Measurements from ENCODE around the gene DHODH.

Gene DHODH

DNA sequence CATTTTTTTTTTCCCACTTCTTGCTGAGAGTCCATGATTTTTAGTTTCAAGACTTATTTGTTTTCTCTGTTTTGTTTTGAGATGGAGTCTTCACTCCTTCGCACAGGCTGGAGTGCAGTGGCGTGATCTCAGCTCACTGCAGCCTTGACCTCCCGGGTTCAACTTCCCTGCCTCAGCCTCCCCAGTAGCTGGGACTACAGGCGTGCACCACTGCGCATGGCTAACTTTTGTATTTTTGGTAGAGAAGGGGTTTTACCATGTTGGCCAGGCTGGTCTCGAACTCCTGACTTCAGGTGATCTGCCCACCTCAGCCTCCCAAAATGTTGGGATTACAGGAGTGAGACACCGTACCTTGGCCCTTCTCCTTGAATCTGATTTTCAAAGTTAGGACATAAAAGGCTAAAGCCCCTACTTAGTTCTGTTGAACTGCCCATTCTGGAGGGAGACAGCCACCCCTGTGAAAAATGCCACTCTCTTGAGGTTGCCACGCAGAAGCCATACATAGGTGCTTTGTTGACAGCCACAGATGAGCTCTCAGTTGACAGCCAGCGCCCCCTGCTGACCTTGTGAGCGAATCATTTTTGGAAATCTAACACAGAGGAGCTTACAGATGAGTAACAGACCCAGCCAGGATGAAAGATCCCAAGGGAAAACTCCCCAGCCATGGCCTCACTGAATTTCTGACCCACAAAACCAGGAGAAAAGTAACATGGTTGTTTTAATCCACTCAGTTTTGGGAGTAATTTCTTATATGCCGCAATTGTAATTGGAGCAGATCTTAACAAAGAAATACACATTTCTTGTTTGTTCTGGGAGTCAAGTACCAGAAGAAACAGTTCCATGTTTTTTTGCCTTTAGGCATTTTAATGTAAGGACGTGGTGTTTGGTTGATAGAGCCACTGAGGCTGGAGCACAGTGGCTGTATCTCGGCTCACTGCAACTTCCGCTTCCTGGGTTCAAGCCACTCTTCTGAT, 47.2 kb upstream of the DHODH start (continued):
- TF ChIP-seq ZSCAN30 (tag by site-specific recombination; IDR thresholded peaks at IDR 0.05) (0 out of 2 replicates have a peak, but pooled peaks have one; percentile 47), ZNF433 (tag by site-specific recombination; IDR thresholded peaks at IDR 0.05; ENCODE audit: low read depth) (no peak), ZNF521 (tag by site-specific recombination; IDR thresholded peaks at IDR 0.05) (no peak), OVOL3 (tag by site-specific recombination; IDR thresholded peaks at IDR 0.05) (no peak), ZNF112 (tag by site-specific recombination; IDR thresholded peaks at IDR 0.05) (no peak), GLI2 (tag by site-specific recombination; IDR thresholded peaks at IDR 0.05; ENCODE audit: borderline replicate concordance, low read depth) (no peak), ZNF660 (tag by site-specific recombination; IDR thresholded peaks at IDR 0.05) (peak; percentile 76), ZNF654 (tag by site-specific recombination; IDR thresholded peaks at IDR 0.05; ENCODE audit: low read depth) (peak; percentile 97), ZNF394 (tag by site-specific recombination; IDR thresholded peaks at IDR 0.05; ENCODE audit: borderline replicate concordance) (0 out of 2 replicates have a peak, but pooled peaks have one; percentile 22), HOXD13 (CRISPR knock-in tag; IDR thresholded peaks at IDR 0.05; ENCODE audit: borderline replicate concordance) (no peak), ZNF174 (tag by site-specific recombination; IDR thresholded peaks at IDR 0.05) (no peak), ZNF791 (tag by site-specific recombination; IDR thresholded peaks at IDR 0.05) (no peak), ZNF121 (tag by site-specific recombination; IDR thresholded peaks at IDR 0.05) (no peak), GFI1B (tag by site-specific recombination; IDR thresholded peaks at IDR 0.05) (no peak), KLF9 (tag by site-specific recombination; IDR thresholded peaks at IDR 0.05; ENCODE audit: low read depth) (0 out of 2 replicates have a peak, but pooled peaks have one; percentile 16), ZNF664 (tag by site-specific recombination; IDR thresholded peaks at IDR 0.05) (no peak), ZXDB (tag by site-specific recombination; IDR thresholded peaks at IDR 0.05) (no peak), ZNF366 (tag by site-specific recombination; conservative IDR thresholded peaks at IDR 0.05) (no peak), ZNF391 (tag by site-specific recombination; IDR thresholded peaks at IDR 0.05; ENCODE audit: borderline replicate concordance, low read depth) (no peak), BCL11A (tag by site-specific recombination; IDR thresholded peaks at IDR 0.05; ENCODE audit: low read depth) (no peak), SALL2 (tag by site-specific recombination; IDR thresholded peaks at IDR 0.05; ENCODE audit: borderline replicate concordance) (no peak), KLF1 (tag by site-specific recombination; IDR thresholded peaks at IDR 0.05) (no peak)
- TF ChIP-seq, protein P1, sequence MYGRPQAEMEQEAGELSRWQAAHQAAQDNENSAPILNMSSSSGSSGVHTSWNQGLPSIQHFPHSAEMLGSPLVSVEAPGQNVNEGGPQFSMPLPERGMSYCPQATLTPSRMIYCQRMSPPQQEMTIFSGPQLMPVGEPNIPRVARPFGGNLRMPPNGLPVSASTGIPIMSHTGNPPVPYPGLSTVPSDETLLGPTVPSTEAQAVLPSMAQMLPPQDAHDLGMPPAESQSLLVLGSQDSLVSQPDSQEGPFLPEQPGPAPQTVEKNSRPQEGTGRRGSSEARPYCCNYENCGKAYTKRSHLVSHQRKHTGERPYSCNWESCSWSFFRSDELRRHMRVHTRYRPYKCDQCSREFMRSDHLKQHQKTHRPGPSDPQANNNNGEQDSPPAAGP (tag by site-specific recombination; IDR thresholded peaks at IDR 0.05) = no peak
- TF ChIP-seq, protein P2, sequence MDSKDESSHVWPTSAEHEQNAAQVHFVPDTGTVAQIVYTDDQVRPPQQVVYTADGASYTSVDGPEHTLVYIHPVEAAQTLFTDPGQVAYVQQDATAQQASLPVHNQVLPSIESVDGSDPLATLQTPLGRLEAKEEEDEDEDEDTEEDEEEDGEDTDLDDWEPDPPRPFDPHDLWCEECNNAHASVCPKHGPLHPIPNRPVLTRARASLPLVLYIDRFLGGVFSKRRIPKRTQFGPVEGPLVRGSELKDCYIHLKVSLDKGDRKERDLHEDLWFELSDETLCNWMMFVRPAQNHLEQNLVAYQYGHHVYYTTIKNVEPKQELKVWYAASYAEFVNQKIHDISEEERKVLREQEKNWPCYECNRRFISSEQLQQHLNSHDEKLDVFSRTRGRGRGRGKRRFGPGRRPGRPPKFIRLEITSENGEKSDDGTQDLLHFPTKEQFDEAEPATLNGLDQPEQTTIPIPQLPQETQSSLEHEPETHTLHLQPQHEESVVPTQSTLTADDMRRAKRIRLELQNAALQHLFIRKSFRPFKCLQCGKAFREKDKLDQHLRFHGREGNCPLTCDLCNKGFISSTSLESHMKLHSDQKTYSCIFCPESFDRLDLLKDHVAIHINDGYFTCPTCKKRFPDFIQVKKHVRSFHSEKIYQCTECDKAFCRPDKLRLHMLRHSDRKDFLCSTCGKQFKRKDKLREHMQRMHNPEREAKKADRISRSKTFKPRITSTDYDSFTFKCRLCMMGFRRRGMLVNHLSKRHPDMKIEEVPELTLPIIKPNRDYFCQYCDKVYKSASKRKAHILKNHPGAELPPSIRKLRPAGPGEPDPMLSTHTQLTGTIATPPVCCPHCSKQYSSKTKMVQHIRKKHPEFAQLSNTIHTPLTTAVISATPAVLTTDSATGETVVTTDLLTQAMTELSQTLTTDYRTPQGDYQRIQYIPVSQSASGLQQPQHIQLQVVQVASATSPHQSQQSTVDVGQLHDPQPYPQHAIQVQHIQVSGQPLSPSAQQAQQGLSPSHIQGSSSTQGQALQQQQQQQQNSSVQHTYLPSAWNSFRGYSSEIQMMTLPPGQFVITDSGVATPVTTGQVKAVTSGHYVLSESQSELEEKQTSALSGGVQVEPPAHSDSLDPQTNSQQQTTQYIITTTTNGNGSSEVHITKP (tag by site-specific recombination; IDR thresholded peaks at IDR 0.05) = peak; percentile 61; the same call in 1 of the 2 replicates
- TF ChIP-seq, protein P3, sequence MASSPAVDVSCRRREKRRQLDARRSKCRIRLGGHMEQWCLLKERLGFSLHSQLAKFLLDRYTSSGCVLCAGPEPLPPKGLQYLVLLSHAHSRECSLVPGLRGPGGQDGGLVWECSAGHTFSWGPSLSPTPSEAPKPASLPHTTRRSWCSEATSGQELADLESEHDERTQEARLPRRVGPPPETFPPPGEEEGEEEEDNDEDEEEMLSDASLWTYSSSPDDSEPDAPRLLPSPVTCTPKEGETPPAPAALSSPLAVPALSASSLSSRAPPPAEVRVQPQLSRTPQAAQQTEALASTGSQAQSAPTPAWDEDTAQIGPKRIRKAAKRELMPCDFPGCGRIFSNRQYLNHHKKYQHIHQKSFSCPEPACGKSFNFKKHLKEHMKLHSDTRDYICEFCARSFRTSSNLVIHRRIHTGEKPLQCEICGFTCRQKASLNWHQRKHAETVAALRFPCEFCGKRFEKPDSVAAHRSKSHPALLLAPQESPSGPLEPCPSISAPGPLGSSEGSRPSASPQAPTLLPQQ (tag by site-specific recombination; IDR thresholded peaks at IDR 0.05) = 0 out of 2 replicates have a peak, but pooled peaks have one; percentile 30
